BE2C (cell line): ENCODE data around the gene CORO1C.

Experiments
- DNase-seq: peaks from one replicate; pipeline ENCODE4 v3.0.0-alpha.2; 2020
- H3K27me3 ChIP-seq: fragments of 250-450 bp; sonication (Bioruptor Pico); 2 replicates; pipeline ENCODE4 v1.5.1; 2020; ENCODE audit warnings: mild to moderate bottlenecking
- H3K36me3 ChIP-seq: fragments of 250-450 bp; sonication (Bioruptor Pico); 2 replicates; pipeline ENCODE4 v1.5.1; 2020; ENCODE audit warnings: mild to moderate bottlenecking
- H3K4me1 ChIP-seq: fragments of 250-450 bp; sonication (Bioruptor Pico); 2 replicates; pipeline ENCODE4 v1.5.1; 2020
- H3K4me3 ChIP-seq: 2 replicates; pipeline ENCODE4 v1.5.1; 2011; ENCODE audit warnings: low read depth, low read length
- H3K9me3 ChIP-seq: fragments of 250-450 bp; sonication (Bioruptor Pico); 2 replicates; pipeline ENCODE4 v1.5.1; 2020
- CTCF ChIP-seq: IDR thresholded peaks from 2 replicates; pipeline ENCODE4 v1.5.1; 2012; ENCODE audit warnings: mild to moderate bottlenecking, low read depth, low read length

The CORO1C gene

GRCh38 chr12:108610856-108611605, 120.3 kb downstream of the CORO1C start:
- TF ChIP-seq CTCF: no peak
- no peak for DNase-seq

GRCh38 chr12:108610336-108610815, 120.9 kb downstream of the CORO1C start:
- Histone ChIP-seq H3K27me3 (no peaks in the 10 kb centered on the region), H3K4me1 (no peaks in the 10 kb centered on the region), H3K36me3 (no peaks in the 10 kb centered on the region), H3K4me3 (no peak overlapping the region), H3K9me3 (no peaks in the 10 kb centered on the region)
- DNase-seq: no peak
- no peak for TF ChIP-seq CTCF

More at GRCh38 chr12:108610856-108611605, 120.3 kb downstream of the CORO1C start:
- H3K4me3 ChIP-seq: no peak overlapping the region
- no peaks in the 10 kb centered on the region for H3K27me3 ChIP-seq
- no peaks in the 10 kb centered on the region for H3K4me1 ChIP-seq
- H3K9me3 ChIP-seq: no peaks in the 10 kb centered on the region
- H3K36me3 ChIP-seq: no peaks in the 10 kb centered on the region

- TF ChIP-seq CTCF: no peak
- Histone ChIP-seq H3K9me3 (no peaks in the 10 kb centered on the region), H3K4me1 (no peaks in the 10 kb centered on the region), H3K4me3 (no peak overlapping the region), H3K27me3 (no peaks in the 10 kb centered on the region), H3K36me3 (no peaks in the 10 kb centered on the region)
- no peak for DNase-seq
These were observed 121.6 kb downstream of the CORO1C start for GRCh38 chr12:108609537-108610335.

- Histone ChIP-seq H3K4me3 (no peak overlapping the region), H3K4me1 (no peaks in the 10 kb centered on the region), H3K27me3 (no peaks in the 10 kb centered on the region), H3K9me3 (no peaks in the 10 kb centered on the region), H3K36me3 (no peaks in the 10 kb centered on the region)
- no peak for DNase-seq
- TF ChIP-seq CTCF: no peak
These were observed 122.7 kb downstream of the CORO1C start for GRCh38 chr12:108608616-108609015.

- H3K9me3 ChIP-seq: no peaks in the 10 kb centered on the region
- TF ChIP-seq CTCF: no peak
- no peak overlapping the region for H3K4me3 ChIP-seq
- DNase-seq: no peak
- H3K36me3 ChIP-seq: no peaks in the 10 kb centered on the region
- no peaks in the 10 kb centered on the region for H3K27me3 ChIP-seq
- H3K4me1 ChIP-seq: no peaks in the 10 kb centered on the region
These were observed 123.2 kb downstream of the CORO1C start for GRCh38 chr12:108607981-108608600.
